ENCODE results near the gene KLK15.
A peak's percentile ranks its signal among the peaks of the same experiment; 100 is the strongest.
"Not testable (repeated sequence)": the region's sequence is repeated elsewhere in the genome, so short reads cannot be mapped to it uniquely, and the experiment has no call there.

KLK15 gene

DNA sequence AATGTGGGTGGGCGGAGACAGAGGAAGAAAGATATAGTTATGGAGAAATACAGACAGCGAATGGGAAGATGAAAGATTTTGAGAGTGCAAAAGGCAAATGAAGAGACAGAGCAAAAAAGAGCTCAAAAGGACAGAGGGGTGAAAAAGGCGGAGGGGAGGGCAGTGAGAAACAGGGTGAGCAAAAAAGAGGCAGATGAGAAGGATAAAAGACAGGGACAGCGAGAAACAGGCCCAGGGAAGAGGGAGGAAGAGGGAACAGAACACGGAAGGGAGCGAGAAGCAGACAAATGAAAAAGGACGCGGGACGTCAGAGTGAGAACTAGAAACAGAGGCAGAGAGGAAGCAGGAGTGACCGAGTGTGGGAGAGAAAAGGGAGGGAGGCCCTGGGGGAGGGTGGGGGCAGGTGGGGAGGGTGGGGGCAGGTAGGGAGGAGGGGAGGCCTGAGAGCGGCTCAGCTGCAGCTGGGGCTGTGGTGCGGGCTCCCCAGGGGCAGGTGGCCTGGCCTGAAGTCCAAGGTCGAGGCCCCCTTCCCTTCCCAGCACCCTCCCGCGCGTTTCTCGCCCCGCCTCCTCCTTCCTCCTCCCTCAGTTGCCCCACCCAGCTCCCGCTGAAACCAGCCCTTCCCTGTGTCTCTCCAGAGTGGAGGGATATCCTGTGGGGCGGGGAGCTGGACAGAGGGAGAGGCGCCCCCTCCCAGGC lies 12.7 kb downstream of the KLK15 start:
- no peak for DNase-seq (ENCODE audit: low read depth)

DNA sequence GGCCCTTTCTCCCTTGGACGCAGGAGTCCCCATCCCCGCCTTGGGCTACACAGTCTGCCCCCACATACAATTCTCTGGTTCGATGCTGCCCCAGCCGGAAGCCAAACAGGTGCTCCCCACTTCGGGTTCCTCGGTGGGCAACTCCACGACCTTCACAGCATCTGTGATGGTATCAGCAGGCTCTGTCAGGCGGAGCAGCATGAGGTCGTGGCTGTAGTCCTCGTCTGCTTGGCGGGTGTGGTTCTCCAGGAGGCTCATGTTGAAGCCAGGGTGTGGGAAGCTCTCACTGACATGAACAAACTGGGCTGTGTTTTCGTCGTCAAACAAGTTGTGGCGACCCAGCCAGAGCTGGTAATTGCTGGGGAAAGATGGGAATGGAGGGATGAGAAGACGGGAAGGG lies 13.3 kb downstream of the KLK15 start:
- DNase-seq (ENCODE audit: low read depth), result no peak

- DNase-seq (ENCODE audit: low read depth), result no peak
Observed at GRCh38 chr19:50819636-50820035, 13.7 kb downstream of the KLK15 start.

DNA sequence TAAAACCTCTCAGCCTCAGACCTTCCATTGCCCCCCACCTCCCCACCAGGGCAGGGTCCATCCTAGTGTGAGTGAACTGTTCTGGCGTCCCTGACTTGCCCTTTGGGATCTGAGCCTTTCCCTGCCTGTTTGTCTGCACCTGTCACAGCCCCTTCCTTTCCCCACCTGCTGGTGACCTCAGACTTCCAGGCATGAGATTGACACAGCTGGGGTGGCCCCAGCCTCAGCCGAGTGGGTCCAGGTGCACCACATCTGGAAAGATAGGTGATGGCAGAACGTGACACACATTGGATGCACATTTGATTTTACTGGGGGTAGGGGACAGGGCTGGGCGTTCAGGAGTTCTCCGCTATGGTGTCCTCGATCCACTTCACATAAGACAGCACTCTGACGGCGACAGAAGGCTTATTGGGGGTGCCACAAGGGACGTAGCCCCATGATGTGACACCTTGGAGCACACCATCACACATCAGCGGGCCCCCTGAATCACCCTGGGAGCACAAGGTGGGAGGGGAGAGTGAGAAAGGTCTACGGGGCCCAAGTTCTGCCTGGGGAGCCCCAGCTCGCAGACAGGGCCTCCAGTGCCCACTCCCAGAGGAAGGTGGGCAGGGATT lies 14.4 kb downstream of the KLK15 start:
- DNase-seq (ENCODE audit: low read depth), result no peak

DNA sequence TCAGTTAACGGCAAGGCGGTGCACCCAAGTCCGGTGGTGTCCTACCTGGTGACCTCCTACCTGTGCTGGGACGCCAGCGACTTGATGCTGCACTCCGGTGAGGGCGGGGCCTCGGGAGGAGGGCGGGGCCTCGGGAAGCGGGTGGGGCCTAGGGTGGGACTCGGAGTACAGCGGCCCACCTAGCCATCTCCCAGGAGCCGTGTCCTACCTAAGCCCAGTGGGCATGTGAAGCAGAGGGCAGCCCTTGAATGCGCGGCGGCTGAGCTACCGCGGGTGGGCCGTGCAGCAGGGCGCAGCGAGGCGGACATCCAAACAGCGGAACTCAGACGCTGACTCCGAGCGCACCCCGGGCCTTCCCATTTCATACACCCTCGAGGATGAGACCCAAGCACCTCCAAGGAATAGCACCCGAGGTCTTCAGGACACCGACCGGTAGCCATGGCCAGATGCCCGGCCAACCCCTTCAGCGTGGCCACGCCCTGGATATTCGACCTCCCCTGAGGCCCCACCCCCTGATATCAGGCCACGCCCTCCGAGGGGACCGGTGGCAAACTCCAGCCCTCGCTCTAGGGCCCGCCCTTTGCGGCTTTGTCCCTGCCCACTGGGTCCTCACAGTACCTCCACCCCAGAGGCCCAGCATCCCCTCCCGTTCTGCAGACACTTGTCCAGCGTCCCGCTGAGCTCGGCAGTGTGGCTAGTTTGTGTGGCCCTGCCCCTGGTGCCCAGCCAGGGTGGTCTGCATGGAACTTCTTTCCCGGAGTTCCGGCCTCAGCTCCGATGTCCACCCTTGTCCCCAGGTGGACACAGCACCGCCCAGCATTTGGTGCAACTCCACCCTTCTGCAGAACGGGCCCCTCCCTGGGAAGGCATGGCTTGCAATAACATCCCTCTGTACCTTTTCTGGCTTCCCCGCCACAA lies 15.2 kb downstream of the KLK15 start:
- DNase-seq (ENCODE audit: low read depth), result peak; percentile 28

DNA sequence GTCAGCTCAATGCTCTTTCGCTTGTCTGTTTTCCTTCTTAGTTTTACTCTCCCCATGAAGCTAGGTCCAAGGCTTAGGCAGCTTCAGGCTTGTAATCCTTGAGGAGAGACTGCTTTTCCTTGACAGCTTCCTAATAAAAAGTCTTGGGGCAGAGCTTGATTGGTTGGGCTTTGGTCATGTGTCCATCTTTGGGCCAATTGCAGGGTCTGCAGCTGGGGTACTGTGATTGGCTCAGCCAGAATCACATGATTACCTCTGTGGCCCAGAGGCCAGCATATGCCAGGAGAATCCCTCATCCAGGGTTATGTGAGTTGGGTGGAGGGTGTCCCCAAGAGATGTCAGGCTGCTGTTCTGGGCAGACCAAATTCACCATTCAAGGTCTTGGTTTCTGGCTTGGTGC lies 17.9 kb downstream of the KLK15 start:
- DNase-seq (ENCODE audit: low read depth), result no peak

DNA sequence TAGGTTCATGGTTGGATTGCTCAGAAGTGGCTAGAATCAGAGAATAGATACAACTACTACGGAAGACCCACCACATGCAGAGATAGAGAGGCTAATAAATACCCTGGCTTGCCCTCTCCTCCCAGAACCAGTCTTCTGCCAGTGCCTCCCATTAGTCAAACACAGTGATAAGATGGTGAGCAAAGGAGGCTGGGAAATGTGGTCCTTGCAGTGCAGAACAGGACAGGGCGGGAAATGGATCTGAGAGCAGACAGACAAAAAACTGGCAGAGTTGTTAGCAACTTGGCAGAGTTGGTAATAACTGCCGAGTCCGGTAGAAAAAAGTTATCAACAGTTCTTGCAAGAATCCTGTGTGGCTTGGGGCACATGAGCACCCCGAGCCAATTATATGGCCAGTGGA lies 18.5 kb downstream of the KLK15 start:
- no peak for DNase-seq (ENCODE audit: low read depth)

DNA sequence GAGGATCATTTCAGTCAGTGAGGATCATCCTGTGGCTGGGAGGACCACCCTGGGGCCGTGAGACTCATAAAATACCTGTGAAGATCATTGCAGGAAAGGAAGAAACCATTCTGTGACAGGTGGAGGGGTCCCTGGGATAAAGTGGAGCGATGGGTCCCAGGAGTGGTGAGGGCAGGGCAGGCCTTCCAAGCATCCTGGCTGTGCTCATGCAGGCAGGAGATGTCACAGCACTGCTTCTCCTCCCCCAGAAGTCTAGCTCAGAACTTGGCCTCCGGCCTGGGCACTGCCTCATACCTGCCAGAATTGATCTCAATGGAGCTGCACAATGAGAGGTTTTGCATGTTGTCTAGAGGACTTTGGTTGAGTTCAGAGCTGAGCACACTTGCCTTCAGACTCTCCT lies 20.9 kb downstream of the KLK15 start:
- no peak for DNase-seq (ENCODE audit: low read depth)

GRCh38 chr19:50811622-50812238 lies 21.6 kb downstream of the KLK15 start:
- not testable (repeated sequence) for DNase-seq (ENCODE audit: low read depth)

- no peak for DNase-seq (ENCODE audit: low read depth)
Observed at GRCh38 chr19:50808856-50809255, 24.5 kb downstream of the KLK15 start.

- peak; percentile 94 for DNase-seq (ENCODE audit: low read depth)
Observed at GRCh38 chr19:50804420-50805272, 28.7 kb downstream of the KLK15 start.

DNA sequence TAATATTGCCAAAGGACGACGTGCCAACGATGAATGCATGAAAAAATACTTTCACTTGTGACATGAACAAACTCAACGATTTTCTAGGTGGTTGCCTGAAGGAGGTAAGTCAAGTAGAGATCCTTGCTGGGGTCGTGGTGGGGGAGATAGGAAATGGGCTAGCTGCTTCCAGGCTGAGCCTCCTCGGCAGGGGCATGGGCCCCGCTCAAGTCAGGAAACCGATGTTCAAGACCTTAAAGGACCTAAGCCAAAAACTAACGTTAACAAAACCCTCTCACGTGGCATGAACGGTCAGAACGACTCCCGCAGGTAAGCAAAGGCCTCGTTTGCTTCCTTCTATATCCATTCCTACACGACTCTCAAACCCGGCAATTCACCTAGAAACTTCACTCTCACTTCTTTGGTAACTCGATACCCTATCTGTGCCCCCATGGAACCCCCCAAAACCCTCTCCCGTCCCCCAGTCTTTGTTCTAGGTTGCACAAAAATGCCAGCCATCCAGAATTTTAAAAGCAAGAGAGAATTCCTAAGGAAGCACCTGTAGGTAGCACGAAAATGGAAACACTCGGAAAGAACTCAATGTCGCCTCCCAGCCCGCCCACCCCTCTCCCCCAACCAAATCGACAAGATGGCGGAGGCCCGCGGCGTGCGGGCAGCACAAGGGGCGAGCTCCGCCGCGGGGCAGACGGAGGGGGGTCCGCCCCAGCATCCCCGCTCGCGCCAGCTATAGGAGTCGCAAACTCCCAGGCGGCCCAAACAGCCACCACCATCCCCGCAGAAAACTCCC lies 29.5 kb downstream of the KLK15 start:
- DNase-seq (ENCODE audit: low read depth), result no peak

- DNase-seq (ENCODE audit: low read depth), result no peak
Observed at GRCh38 chr19:50801107-50801506, 32.3 kb downstream of the KLK15 start.

DNA sequence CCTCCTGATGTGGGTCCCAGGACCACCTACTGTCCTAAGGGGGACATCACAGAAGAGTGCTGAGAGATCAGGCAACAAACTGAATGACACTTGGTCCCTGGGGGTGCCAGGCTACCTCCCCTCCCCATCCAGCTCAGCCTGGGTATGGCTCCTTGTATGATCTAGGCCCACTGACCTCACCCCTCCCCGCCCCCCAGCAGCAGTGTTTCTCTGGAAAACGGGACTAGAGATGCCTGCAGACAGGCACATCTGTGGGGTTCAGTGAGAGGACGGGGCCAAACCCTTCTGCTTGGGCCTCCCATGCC lies 33.9 kb downstream of the KLK15 start:
- DNase-seq (ENCODE audit: low read depth), result no peak

DNA sequence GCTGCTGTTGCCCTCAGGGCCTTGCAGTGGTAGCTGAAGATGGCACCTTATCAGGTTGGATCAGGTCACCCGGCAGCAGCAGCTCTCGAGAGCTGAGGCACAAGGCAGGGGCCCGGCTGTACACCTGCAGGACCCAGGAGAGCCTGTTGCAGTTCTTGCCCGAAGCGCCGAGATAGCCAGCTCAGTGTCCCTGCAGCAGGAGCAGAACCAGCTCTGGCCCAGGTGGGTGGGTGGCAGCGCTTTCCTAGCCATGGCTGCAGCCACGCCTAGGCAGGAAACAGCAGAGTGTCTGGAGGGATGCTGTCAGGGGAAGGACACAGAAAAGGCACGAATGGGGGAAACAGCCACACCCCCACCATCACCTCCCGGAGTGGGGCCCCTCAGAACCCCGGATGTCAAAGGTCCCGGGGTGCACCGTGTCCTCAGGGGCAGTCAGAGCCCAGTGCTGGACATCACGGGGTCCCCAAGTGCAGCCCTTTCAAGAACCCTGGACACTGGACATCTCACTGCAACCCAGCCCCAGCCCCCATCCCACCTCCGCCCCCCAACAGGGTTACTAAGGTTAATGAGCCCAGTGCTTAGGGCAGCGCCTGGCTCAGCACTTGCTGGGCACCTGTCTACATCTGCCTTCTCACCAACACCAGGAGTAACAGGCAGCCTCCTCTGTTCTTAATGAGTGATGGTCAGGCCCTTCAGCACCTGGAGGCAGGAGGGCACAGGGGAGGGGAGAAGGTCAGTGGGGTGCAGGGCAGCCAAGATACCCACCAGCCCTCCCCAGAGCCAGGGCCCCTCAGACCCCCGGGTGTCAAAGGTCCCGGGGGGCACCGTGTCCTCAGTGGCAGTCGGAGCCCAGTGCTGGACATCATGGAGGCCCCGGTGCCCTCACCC lies 34.5 kb downstream of the KLK15 start:
- DNase-seq (ENCODE audit: low read depth), result no peak

- no peak for DNase-seq (ENCODE audit: low read depth)
Observed at GRCh38 chr19:50797781-50798658, 35.4 kb downstream of the KLK15 start.

GRCh38 chr19:50797429-50797780 lies 36.0 kb downstream of the KLK15 start:
- no peak for DNase-seq (ENCODE audit: low read depth)

DNA sequence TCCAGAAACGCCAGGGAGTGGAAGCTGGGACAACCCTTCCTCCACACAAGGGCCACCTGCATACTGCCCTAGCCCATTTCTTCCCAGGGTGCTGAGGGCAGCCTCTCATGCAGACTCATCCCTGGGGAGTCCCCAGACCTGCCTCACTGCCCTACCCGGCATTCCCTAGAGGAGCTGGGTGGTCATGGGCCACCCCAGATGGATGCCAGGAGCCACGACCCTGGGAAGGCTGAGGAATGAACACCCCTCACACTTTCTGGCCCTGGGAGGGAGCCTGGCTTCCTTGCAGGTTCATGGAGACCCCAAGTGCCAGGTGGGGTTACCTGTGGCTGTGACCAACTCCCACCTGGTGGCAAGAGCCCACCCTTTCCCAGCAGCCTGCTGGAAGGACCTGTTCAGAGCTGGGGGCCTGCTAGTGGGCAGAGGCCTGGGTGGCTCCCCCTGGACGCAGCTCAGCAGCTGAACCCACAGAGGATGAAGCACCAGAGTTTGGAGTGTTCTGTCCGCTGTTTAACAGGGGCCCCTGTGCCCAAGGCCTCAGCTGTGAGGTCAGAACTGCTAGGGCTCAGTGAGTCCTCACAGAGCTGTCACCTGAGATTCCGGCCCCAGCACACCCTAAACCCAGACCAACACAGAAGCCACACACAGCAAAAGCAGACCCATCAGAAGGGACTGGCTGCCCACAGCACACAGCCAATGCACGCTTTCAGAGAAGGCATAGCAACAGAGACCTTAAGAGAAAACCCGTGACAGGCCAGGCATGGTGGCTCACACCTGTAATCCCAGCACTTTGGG lies 36.5 kb downstream of the KLK15 start:
- no peak for DNase-seq (ENCODE audit: low read depth)
